Retina (tissue), 1 donor: ENCODE measurements around the gene PHF3.

ENCODE experiments used
- DNase-seq: peaks from one replicate; pipeline ENCODE4 v3.0.0-alpha.2; 2016

The PHF3 gene

DNA sequence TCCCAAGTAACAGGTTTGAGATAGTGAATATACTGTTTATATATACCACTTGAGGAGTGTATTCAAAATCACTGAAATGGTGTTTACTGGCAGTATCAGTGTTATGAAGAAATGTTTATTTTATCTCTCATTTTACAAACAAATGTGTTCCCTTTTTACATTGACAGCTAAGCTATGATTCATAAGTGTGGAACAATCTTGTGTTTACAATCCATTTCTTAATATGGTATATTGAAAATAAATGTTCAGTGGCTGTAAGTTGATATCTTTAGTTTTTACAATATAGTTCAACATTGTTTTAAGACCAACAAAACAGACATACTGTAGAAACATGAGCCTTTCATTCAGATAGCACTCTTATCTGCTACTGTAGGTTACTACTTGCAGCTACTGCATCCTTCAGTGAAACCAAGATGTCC is 14.3 kb downstream of the PHF3 start:
- no peak for DNase-seq

DNA sequence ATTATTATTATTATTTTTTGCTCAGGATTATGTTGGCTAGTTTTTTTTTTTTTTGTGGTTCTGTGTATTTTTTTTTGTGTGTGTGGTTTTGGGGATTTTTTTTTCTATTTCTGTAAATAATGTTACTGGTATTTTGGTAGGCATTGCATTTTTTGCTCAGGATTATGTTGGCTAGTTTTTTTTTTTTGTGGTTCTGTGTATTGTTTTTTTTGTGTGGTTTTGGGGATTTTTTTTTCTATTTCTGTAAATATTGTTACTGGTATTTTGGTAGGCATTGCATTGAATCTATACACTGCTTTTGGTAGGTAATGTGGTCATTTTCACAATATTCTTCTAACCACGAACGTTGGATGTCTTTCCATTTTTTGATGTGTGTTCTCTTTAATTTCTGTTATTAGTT is 17.4 kb downstream of the PHF3 start:
- DNase-seq, result no peak

DNA sequence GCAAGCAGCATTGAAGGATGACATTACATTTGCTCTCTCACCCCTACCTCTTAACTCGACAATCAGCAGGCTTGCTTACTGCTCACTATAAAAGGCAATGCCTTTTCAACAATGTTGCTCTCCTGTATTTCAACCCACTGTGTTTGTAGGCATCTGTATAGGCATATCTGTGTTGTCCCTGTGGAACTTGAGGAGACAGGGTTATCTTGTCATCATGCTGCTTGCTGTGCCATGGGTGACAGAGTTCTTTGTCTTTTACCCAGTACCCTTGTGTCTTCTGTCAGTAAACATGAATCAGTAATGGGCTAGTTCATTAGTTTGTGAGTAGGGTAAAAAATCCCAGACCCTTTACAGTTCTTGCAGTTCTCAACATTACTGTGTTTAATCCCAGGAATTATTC is 25.2 kb downstream of the PHF3 start:
- peak; percentile 34 for DNase-seq

DNA sequence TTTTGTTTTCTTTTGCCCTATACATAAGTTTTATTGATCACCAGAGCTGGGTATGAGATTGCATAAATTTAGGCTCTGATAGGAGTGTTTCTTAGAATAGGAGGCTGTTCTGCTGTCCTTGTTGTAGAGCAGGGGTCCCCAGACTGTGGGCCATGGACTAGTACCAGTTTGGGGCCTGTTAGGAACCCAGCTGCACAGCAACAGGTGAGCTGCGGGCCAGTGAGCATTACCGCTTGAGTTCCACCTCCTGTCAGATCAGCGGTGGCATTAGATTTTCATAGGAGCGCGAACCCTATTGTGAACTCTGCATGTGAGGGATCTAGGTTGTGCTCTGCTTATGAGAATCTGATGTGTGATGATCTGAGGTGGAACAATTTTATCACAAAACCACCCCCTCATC is 26.2 kb downstream of the PHF3 start:
- DNase-seq, result no peak

DNA sequence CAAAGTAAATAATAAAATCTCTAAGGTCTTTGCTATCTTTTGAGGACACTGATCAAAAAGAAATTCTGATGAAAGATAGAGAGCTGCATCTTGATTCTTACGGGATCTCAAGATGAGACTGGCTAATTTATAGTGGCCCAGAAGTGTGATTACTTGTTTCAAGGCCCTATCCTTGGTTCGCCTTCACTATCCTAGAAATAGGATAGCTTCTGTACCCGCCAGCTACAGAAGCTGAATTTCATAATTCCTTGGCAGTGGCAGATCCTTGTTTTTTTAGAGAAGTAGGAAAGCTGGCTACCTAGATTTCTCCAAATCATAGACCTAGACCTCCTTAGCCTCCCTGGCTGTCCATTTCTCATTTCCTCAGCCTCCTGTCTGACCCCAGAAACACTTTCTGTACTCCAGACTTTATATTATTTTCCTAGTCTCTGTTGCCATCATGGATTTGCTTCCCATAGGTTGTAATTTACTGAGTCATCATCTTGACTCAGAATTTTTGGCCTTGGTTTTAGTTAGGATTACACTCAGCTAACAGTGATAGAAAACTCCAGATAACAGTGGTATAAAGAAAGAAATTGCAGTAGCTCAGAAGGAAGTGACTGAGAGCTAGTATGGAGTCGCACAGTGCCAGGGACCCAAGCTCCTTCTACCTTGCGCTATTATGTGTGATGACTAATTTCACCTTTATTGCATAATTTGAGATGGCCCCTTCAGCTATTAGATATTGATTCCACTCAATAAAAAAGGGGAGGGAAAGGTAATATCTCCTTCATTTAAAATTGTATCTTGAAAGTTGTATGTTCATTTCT is 27.7 kb downstream of the PHF3 start:
- no peak for DNase-seq

DNA sequence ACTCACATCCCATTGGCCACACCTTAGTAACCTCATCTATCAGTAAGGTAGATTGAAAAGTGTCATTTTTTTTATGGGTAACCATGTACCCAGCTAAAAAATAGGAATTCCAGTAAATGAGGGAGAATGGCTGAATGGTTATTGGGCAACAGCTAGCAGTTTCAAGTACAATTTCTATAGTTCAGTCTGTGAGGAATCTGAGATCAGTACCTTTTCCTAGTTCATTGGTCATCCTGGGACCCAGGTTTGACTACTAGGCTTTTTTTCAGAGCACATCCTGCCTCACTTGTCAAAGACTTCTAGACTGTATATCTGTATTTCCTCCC is 28.3 kb downstream of the PHF3 start:
- DNase-seq, result no peak

DNA sequence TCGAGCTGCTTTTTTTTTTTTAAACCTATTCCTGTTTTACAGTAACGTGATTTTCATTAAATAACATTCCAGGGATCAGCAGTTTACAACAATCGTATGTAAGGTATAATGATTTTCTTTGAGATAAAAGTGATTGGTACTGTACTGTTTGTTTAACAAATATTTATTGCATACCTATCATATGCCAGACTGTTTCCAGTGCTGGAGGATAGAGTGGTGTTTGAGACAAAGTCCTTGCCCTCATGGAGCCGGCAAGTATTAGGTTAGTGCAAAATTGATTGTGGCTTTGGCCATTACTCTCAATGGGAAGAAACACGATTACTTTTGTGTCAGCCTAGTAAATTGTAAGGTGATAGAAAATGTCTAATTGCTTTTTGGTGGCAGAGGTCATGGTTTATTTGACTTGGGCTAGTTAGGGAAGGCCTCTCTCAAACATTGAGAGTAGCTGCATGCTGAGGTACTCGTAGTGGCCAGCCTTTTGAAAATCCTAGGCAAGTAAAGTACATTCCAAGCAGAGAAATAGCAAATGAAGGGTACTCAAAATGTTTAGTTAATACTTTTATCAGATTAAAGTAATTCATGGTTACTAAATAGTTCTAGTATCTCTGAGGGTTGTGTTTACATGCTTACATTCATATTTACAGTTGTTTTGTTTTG is 35.6 kb downstream of the PHF3 start:
- DNase-seq, result no peak

DNA sequence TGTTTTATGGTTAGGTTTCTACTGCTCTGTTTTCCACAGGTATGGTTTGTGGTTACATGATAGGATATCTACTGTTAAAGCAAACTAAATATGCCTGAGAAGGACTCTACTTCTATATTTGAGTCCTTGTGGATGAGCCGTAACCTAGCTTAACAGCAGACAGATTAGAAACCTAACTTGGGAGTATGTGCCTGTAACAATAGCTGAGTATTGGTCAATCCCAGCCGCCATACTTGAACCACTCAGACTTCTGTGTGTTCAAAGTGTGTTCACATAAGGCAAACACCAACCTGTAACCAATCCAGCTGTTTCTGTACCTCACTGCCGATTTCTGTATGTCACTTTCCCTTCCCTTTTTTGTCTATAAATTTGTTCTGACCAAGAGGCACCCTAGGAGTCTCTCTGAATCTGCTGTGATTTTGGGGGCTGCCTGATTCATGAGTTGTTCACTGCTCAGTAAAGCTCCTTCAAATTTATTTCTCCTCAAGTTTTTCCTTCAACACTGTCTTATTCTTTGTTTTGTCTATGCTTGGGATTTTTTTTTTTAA is 37.1 kb downstream of the PHF3 start:
- DNase-seq, result no peak

DNA sequence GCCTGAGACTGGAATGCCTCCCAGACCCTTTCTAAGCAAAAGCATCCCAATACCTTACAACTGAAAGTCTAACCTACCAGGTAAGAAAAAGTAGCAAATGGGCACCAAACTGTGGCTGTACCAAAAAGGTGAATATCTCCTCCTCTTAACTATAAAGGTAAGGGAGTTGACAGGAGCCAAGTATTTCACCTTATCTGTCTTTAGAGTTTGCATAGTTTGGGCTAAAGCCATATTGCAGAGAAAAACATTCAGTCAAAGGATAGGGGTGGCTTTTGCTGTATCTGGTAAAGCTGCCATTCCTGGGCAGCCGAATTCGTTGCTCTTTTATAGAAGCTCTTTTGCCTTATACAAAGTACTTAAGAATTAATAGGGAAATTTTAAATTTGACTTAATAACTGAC is 38.1 kb downstream of the PHF3 start:
- DNase-seq, result no peak

DNA sequence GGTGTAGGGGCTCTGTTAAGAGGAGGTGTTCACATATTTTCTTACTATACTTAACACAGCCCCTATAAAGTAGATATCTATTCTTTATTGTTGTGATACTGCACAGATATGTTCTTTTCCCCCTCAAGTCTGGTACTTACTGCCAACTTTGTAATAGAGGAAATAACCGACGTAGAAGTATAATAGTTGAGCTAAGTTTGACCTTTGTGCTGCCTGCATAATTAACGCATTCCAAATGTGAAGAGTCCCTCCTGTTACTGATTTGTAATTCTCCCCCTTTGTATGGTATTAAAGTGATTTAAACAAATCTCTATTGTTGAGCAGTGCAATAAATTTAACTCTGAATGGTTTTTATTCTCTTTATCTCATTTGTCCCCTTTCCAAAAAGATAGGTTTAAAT is 39.0 kb downstream of the PHF3 start:
- no peak for DNase-seq

DNA sequence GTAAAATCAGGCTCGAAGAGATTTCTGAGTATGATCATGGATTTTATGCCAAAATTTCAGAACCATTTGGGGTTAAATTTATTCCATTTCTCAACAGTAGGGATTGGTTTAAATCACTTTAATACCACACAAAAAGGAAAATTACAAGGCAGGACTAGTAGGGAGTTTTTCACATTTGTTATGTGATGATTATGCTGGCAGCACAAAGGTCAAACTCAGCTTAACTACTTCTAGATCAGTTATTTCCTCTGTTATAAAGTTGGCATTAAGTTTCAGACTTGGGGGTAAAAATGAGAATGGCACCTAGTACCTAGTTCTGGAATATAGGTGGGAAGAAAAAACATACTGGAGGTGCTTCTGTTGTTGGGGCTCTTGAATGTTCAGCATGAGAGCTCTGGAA is 39.5 kb downstream of the PHF3 start:
- no peak for DNase-seq

DNA sequence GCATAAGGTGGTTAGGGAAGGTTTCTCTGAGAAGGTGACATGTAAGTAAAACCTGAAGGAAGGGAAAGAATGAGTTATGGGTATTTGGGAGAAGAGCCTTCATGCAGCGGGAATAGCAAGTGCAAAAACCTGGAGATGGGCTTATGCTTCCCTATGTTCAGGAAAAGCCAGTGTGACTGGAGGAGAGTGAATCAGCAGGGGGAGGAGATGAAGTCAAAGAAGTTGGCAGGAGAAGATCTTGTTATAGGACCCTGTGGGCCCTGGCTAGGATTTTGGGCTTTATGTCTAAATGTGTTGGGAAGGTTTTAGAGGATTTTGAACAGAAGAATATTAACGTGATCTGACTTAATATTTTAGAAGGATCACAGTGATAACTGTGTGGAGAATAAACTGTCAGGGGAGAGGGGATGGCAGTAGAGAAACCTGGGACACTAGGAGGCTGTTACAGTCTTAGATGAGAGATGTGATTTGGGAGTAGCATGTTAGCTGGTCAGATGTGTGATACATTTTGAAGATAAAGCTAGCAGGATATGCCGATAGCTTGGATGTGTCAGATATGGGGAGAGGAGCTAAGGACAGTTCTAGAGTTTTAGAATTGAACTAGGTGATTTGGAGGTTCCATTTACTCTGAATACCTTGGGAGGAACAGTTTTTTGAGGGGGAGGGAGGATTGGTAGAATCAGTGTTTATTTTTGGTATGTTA is 41.0 kb downstream of the PHF3 start:
- no peak for DNase-seq

DNA sequence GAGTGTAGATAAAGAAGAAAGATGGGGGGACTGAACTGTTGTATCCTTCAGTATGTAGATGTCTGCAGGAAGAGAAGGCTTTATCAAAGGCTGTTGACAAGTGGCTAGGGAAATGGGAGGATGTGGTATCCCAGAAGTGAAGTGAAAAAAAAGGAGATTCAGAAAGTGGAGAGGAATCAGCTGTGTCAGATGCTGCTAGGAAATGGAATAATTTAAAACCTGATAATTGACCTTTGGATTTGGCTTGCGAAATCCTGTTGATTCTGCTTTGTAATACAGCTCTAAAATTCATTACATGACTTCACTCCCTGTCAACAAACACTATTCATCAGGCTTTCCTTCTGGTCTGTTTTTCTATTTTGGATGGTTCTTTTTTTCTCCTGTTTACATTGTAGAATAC is 41.7 kb downstream of the PHF3 start:
- no peak for DNase-seq

DNA sequence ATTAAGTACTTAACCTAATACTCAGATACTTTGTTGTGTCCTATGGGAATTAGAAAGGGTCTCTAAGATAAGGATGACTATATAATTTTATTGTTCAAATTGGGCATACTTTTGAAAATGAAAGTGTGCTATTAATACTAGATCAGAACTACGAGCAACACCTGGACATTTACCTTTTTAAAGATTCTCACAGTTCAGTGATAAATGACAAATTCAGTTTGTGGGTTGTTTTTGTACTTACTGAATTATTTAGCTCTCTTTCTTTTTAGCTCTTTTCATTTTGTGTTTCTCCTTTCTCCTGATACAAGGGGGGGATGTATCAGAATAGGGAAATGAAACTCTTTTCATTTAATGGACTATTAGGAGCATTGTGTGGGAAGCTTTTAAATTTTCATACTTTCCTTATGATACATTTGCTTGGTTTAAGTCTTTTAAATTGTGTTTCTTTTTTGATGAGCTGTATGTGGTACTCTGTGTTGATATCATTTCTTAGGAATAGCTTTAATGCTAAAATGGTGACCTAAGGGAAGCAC is 47.5 kb downstream of the PHF3 start:
- DNase-seq, result no peak

DNA sequence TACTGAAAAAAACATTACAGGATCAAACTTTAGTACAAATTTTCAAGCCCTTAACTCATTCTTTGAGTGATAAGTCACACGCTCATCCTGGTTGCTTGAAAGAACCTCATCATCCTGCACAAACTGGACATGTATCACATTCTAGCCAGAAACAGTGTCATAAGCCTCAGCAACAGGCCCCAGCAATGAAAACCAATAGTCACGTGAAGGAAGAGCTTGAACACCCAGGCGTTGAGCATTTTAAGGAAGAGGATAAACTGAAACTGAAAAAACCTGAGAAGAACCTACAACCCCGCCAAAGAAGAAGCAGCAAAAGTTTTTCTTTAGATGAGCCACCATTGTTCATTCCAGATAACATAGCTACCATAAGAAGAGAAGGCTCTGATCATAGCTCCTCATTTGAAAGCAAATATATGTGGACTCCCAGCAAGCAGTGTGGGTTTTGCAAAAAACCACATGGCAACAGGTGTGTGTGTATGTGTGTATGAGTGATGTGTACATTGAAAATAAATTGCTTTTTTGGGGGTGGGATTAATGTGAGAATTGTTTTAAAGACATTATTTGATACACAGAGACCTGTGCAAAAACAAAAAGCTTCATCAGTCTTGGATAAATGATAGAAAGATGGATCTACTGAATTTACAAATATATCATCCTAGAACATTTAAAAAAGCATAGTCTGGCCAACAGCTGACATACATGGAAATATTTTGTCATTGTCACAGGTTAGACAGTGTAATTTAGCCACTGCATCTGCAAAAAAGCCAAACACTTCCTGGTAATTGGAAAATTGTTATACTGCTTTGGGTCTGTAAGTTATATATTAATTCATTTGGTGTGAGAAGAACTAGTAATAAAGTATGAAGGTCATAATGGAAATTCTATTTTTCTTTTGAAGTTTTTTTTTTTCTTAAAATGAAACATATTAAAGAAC is 50.1 kb downstream of the PHF3 start:
- no peak for DNase-seq

DNA sequence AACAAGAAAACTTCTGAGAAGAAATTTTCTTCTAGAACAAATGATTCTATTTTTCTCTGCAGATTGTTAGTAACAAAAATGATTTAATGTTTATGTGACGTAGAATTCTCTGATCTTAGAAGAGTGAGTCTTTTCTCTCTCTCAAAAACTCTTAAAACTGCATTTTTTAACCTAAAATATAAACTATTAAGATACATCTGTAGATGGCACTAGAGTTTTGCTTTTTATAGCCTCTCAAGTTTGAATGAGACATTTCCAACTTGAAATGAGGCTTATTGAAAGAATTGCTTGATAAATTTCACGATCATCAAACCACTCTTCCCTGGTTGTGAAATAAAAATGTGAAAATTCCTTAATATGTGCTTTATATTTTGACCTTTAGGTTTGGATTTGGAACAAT is 53.8 kb downstream of the PHF3 start:
- DNase-seq, result no peak

DNA sequence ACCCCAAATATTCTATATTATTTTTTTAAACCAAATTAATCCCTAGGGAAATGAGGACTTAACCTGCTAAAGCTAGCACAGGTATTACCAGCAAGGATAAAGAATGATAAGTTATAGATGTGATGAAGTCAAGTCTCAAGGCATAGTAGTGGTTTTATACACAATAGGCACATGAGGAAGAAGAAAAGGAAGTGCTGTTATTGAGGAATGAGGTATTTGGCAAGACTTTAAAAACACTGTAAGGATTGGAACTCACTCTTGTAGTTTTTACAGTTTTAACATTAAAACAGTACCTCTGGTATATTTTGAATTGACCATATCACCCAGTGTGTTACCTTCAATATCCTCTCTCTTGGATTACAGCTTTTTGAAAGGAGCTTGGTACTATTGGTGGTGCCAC is 54.6 kb downstream of the PHF3 start:
- no peak for DNase-seq

DNA sequence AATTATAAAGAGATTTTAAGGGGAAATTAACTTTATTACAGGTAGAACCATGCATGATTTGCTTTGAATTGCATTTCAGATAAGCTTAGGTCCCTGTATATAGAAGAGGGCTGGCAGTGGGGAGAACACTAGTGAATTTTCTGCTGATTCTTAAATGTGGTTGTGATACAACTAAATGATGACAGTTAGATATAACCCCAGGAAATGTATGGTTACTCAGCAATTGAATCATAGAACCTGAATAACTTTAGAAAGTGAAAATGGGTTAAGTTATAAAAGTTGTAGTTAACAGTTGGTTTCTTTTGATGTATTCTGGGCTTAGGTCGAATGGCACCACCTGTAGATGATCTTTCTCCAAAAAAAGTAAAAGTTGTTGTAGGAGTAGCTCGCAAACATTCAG is 70.1 kb downstream of the PHF3 start:
- no peak for DNase-seq

DNA sequence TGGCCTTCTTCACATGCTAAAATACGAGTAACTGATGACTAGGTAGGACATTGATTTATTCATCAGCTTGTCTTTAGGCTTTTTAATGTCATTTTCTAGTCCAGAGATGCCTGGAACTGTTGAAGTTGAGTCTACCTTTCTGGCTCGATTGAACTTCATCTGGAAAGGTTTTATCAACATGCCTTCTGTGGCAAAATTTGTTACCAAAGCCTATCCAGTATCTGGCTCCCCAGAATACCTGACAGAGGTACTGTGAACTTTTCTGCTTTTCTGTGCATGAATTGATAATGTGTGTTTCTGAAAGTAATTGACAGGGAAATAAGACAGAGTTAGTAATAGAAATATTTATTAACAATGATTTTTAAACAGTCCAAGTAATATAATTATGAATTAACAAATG is 71.0 kb downstream of the PHF3 start:
- DNase-seq, result no peak

DNA sequence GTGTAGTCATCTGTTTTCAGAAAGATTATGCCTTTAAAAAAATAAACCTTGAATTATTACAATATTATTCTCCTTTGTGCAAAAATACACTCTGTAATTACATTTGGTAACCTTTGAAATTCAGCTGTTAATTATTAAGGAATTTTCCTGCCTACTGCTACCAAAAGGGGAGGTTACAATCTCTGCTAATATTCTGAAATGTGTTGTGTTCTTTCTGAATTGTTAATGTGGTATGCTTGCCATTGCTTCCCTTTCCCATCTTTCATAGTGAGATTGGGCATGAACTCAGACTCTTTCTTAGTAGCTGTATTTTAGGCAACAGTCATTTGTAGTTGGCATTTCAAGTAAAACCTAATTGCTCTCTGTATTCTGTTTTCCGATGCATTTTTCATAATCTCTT is 73.0 kb downstream of the PHF3 start:
- DNase-seq, result no peak

DNA sequence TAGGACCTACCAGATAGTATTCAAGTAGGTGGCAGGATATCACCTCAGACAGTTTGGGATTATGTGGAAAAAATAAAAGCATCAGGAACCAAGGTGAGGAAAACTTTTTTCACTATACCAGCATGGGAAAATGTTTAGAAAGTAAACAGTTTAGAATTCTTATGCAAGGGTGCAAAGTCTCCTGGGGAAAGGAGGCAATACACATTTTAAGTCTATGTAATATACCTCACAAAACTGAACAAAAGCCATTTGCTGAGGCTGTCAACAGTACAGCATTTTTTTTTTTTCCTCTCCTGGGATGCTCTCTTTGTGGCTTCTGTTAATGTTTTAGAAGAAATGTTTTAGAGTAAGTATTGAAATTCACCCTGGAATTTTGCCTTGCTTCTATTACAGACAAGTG is 73.5 kb downstream of the PHF3 start:
- DNase-seq, result no peak

DNA sequence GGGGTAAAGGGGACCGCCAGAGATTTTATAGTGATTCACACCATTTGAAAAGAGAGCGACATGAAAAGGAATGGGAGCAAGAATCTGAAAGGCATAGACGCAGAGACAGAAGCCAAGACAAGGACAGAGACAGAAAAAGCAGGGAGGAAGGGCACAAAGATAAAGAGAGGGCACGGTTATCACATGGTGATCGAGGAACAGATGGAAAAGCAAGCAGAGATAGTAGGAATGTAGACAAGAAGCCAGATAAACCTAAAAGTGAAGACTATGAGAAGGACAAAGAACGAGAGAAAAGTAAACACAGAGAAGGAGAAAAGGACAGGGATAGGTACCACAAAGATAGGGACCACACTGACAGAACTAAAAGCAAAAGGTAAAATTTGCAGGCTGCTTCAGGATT is 77.7 kb downstream of the PHF3 start:
- DNase-seq, result no peak

DNA sequence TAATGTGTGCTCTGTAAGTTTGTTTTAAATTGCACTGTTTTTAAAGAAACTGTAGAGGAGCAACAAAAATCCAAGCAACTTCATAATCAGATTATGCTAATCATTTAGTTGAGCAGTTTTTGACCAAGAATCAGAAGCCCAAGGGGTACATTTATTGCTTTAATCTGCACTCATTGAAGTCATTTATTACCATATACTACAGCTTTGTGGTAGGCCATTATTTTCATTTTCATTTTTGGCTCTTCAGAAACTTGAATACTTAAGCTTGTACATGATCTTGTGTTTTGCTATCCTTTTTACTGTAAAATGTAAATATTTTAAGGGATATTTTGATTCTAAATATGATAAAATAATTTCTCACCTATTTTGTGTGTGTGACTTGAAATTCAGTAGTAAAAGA is 78.5 kb downstream of the PHF3 start:
- no peak for DNase-seq
